Activated CD4-positive, alpha-beta T cell treated with anti-CD3 and anti-CD28 coated beads, Interleukin-2, Interleukin-4, amounts not matched to agents 100 ng/mL and 50 ng/mL, durations not matched to agents 16 hours and 8 hours (primary cell): ENCODE results near the gene SLC26A5.

Source experiments
- DNase-seq: peaks from one replicate; pipeline ENCODE4 v3.0.0-alpha.2; 2020; ENCODE audit warnings: low spot score

Gene SLC26A5

DNA sequence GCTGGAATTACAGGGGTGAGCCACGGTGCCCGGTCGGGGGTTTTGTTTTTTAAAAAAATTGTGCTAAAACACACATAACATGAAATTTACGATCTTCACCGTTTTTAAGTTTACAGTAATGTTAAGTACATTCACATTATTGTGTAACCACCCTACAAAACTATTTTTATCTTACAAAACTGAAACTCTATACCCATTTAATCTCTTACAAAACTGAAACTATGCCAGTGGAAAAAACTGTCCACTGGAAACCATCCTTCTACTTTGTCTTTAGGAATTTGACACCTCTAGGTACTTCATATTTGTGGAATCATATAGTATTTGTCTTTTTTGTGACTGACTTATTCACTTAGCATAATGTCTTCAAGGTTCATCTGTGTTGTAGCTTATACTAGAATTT is 99.6 kb downstream of the SLC26A5 start:
- no peak for DNase-seq

DNA sequence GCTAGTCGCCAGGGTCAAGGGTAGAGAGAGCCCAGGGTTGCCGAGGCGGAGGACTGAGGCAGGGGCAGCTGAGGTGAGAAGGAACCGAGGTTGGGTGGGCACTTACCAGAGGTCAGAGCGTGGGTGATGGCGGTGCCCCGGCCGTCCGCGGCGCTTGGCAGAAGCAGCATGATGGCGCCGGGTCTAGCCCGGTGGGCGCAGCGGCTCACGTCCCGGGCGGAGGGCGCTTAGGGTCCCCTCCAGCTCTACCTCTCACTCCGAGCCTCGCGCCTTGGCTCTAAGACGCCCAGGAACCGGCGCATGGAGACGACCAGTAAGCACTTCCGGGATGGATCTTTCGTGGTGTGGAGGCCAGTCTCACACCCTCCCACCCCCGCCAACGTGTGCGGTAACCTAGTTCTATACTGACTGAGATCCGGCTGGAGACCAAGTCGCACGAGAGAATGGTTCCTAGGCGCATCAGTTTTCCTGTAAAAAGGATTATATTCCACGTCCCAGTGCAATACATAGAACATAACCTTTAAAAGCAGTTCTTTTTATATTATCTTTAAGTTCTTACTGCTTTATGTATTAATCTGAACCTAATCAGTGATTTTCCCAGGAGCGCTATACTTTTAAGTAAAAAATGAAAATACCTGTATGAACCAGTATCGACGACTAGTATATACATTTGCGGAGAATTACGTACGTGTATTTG is 101.4 kb downstream of the SLC26A5 start, which contains the start of gene DNAJC2:
TSS of gene DNAJC2 (minus strand) at position 315 of the 697 bp plus-strand sequence. CDS start at position 170, 145 bp downstream.
- peak; percentile 90 for DNase-seq

DNA sequence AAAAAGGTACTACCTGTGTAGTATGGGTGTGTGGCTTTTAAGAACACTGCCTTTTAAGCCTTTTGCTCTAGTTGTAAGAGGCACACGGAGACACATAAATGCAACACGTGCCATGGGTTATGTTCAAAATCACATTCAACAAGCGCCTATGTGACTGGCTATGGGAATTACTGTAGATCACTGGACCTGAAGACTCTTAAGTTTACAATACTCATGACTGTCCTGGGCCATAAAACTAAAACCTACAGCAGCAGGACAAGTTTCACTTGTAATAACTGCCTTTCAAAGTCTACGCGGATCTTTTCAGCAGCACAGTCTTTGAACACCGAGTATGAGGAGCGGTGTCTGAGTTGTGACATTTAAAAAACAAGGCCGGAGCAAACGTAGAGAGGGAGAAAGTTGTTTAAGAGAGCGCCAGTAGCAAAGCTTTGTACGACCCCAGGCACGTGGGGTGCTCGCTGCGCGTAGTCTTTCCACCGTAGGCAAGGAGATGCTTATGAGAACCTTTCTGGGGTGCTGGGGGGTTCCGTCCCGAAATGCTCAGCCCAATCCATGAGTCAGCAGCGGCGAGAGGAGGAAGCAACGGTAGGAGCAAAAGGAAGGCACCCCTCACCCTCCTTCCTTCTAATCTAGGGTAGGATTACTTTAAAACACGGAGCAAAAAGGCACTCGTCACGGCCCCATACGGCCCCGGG is 102.1 kb downstream of the SLC26A5 start:
- DNase-seq = peak; percentile 31

DNA sequence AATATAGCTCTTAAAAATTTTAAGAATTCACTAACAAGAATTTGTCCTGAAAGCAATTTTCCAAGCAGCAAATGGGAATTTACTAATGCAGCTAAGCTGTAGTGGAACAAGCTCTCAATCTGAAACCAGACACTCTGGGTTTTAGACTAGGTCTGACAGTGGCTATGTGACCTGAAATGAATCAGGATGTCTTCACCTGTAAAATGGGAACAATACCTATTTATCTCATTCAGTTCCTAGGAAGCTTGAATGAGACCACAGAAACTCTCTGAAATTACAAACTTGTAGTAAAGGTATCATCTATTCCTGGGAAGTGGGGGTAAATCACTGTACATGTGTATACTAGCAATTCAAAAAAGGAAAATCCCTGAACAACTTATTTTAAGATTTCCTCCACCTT is 102.7 kb downstream of the SLC26A5 start:
- DNase-seq = peak; percentile 41

DNA sequence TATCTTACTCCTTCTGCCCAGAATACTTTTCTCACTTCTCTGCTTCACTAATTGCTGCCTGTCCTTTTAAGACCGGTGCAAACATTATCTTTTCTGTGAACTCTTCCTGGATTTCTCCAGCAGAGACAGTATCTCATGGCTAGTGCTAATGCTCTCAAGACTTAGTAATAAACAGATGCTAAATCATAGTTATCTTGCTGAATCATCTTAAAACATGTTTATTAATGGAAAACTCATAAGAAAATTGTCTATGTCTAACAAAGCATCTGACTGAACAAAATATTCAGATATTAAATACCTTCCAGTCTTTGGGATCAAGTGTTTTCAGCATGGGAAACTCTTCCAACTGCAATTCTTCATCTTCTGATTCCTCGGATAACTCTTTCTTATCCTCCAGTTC is 104.5 kb downstream of the SLC26A5 start:
- no peak for DNase-seq

DNA sequence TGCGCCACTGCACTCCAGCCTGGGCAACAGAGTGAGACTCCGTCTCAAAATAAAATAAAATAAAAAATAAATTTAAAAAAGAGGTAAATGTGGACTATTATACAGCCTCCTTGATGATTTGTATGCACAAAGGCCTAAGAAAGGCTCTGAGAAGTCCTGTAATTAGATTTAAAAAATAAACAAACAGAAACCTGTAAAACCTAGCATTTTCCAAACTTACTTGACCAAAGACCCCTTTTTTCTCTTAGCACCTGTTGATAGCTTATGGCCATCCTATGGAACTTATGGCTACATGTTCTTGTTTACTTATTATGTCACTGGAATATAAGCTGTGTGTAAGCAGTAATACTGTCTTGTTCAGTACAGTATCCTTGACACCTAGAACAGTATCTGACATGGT is 107.1 kb downstream of the SLC26A5 start:
- no peak for DNase-seq

DNA sequence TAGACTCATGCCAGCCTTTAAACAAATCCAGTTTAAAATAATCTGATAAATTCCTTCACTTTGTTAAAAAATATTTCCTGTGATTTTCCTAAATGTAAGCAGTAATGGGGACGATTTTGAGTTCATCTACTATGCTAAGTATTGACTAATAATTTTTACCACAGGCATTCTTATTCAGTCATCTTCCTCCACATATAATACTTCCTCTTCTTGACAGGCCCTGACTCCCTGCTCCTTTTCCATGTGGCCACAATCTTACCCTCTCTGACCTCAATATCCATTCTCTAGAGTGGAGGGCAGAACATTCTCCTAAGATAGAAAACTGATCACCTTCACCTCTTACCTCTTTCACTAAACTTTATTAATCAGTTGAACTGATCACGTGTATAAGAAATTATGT is 109.2 kb downstream of the SLC26A5 start:
- DNase-seq = no peak

DNA sequence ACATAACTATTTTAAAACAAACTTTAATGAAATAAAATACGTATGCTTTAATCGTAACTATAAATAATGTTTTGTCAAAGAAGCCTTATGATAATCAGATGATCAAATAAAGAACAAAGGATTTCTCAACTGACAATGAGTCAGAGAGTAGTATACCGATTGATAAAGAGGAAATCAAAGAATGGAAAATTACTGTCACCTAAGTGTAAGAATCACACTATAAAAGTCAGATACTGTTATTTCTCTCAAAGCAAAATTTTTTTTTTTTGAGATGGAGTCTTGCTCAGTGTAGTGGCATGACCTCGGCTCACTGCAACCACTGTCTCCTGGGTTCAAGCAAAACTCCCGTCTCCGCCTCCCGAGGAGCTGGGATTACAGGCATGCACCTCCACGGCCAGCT is 120.3 kb downstream of the SLC26A5 start:
- DNase-seq = no peak
